Neural cell (in vitro differentiated cells): Measurements from ENCODE around the gene SDK1. TPM values are rescaled to one million over a fixed set of nuclear protein-coding genes. Genes with fewer than 3 reads are reported as not detected.

Experiments used
- H2AFZ ChIP-seq: fragments of 200-600, 300-800 bp; sonication (generic), shearing (Covaris generic); 2 replicates; pipeline ENCODE4 v1.6.0; 2014; ENCODE audit warnings: low read depth, mild to moderate bottlenecking, antibody characterized with exemption, low read length, moderate library complexity
- H3F3A ChIP-seq: fragments of 200-600 bp; shearing (Covaris generic); 2 replicates; pipeline ENCODE4 v1.6.1; 2016; ENCODE audit warnings: mild to moderate bottlenecking, moderate library complexity, mixed read lengths, antibody characterized with exemption, low read length; ENCODE audit not compliant: insufficient read depth, poor library complexity, severe bottlenecking
- H3K27ac ChIP-seq: fragments of 200-600, 300-800 bp; sonication (generic), shearing (Covaris generic); 2 replicates; pipeline ENCODE4 v1.5.1; 2014; ENCODE audit warnings: mild to moderate bottlenecking, low read length, moderate library complexity
- H3K27me3 ChIP-seq: fragments of 300-800, 200-600 bp; sonication (generic), shearing (Covaris generic); 2 replicates; pipeline ENCODE4 v1.6.0; 2014; ENCODE audit warnings: mild to moderate bottlenecking, low read depth, low read length, moderate library complexity; ENCODE audit not compliant: insufficient read depth
- H3K36me3 ChIP-seq: fragments of 300-800, 200-600 bp; sonication (generic), shearing (Covaris generic); 2 replicates; pipeline ENCODE4 v1.5.1; 2014; ENCODE audit warnings: mild to moderate bottlenecking, antibody characterized with exemption, low read length, moderate library complexity; ENCODE audit not compliant: insufficient read depth
- H3K4me2 ChIP-seq: fragments of 300-800, 200-600 bp; sonication (generic), shearing (Covaris generic); 2 replicates; pipeline ENCODE4 v1.6.0; 2014; ENCODE audit warnings: mild to moderate bottlenecking, low read length
- H3K4me3 ChIP-seq: fragments of 300-800, 200-600 bp; sonication (generic), shearing (Covaris generic); 2 replicates; pipeline ENCODE4 v1.5.1; 2014; ENCODE audit warnings: mild to moderate bottlenecking, low read length, moderate library complexity
- H3K79me2 ChIP-seq: fragments of 200-600 bp; shearing (Covaris generic); replicated peaks from 2 replicates; pipeline ENCODE4 v1.6.0; 2014; ENCODE audit warnings: mild to moderate bottlenecking, low read length, moderate library complexity; ENCODE audit not compliant: insufficient read depth
- H3K9ac ChIP-seq: fragments of 300-800, 200-600 bp; sonication (generic), shearing (Covaris generic); 2 replicates; pipeline ENCODE4 v1.6.1; 2016; ENCODE audit warnings: mild to moderate bottlenecking, low read length, mixed read lengths
- H3K9me2 ChIP-seq: fragments of 200-600 bp; shearing (Covaris generic); 2 replicates; pipeline ENCODE4 v1.6.1; 2016; ENCODE audit warnings: mild to moderate bottlenecking, low read length, mixed read lengths; ENCODE audit not compliant: insufficient read depth
- H3K9me3 ChIP-seq: fragments of 200-600, 300-800 bp; sonication (generic), shearing (Covaris generic); 2 replicates; pipeline ENCODE4 v1.6.1; 2016; ENCODE audit warnings: mild to moderate bottlenecking, mixed run types, low read length, moderate library complexity, mixed read lengths
- H4K20me1 ChIP-seq: fragments of 200-600 bp; shearing (Covaris generic); 2 replicates; pipeline ENCODE4 v1.6.1; 2016; ENCODE audit warnings: mild to moderate bottlenecking, mixed run types; ENCODE audit not compliant: insufficient read depth
- EP300 ChIP-seq: fragments of 450-650 bp; conservative IDR thresholded peaks from 2 replicates; pipeline ENCODE4 v1.6.1; 2014; ENCODE audit warnings: antibody characterized with exemption, mild to moderate bottlenecking, moderate library complexity; ENCODE audit not compliant: poor library complexity, severe bottlenecking
- EZH2 ChIP-seq: fragments of 200-600, 300-800 bp; shearing (Covaris generic), sonication (generic); IDR thresholded peaks from 2 replicates; pipeline ENCODE4 v1.6.1; 2014; ENCODE audit warnings: antibody characterized with exemption, low read length, borderline replicate concordance, mild to moderate bottlenecking; ENCODE audit not compliant: insufficient read depth, poor library complexity, severe bottlenecking
- MXI1 ChIP-seq: fragments of 450-650 bp; conservative IDR thresholded peaks from 2 replicates; pipeline ENCODE4 v1.6.1; 2014; ENCODE audit warnings: antibody characterized with exemption, mild to moderate bottlenecking; ENCODE audit not compliant: poor library complexity, severe bottlenecking
- POLR2AphosphoS5 ChIP-seq: IDR thresholded peaks from 2 replicates; pipeline ENCODE4 v1.6.1; 2012
- RAD21 ChIP-seq: fragments of 450-650 bp; conservative IDR thresholded peaks from 2 replicates; pipeline ENCODE4 v1.6.1; 2014; ENCODE audit warnings: antibody characterized with exemption, mild to moderate bottlenecking, moderate library complexity
- REST ChIP-seq: IDR thresholded peaks from 2 replicates; pipeline ENCODE4 v1.6.1; 2012; ENCODE audit warnings: borderline replicate concordance
- TAF1 ChIP-seq: IDR thresholded peaks from 2 replicates; pipeline ENCODE4 v1.6.1; 2012; ENCODE audit warnings: low read depth
- polyA plus RNA-seq: library from polyadenylated mRNA; depleted of rRNA; stranded (reverse); fragments of >200 nt; gene quantifications from 2 replicates; pipeline ENCODE4 v1.2.3, GENCODE V29; 2014

The SDK1 gene
- polyA plus RNA-seq, 1 donor from 2014 or later: 2.7 TPM

DNA sequence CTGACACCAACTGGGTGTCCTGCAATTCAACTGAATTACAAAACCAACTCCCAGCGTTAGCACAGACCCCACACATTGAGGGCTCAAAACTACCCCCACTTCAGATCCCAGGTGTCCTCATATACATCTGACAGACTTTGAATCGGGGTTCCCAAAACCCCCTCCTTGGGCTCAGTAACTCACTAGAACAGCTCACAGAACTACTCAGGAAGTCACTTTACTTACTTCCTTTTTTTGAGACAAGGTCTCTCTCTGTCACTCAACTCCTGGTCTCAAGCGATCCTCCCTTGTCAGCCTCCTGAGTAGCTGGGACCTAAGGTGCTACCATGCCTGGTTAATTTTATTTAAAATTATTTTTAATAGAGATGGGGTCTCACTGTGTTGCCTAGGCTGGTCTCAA, 456.0 kb downstream of the SDK1 start:
- TF ChIP-seq POLR2AphosphoS5: no peak
- TF ChIP-seq RAD21: no peak
- no peak for TF ChIP-seq REST
- TF ChIP-seq MXI1: no peak
- no peak for TF ChIP-seq TAF1
- TF ChIP-seq EZH2: no peak
- TF ChIP-seq EP300: no peak
- Histone ChIP-seq H3K27ac (no peak overlapping the region), H3K4me2 (no peak overlapping the region), H3K9ac (no peak overlapping the region), H3F3A (no peaks in the 10 kb centered on the region), H3K36me3 (no peaks in the 10 kb centered on the region), H2AFZ (no peak overlapping the region), H3K9me2 (no peaks in the 10 kb centered on the region), H4K20me1 (no peaks in the 10 kb centered on the region), H3K27me3 (no peaks in the 10 kb centered on the region), H3K79me2 (no peaks in the 10 kb centered on the region), H3K4me3 (no peak overlapping the region), H3K9me3 (no peaks in the 10 kb centered on the region)

GRCh38 chr7:3760651-3761050, 459.6 kb downstream of the SDK1 start:
- H3K9me2 ChIP-seq: no peaks in the 10 kb centered on the region
- H3K27me3 ChIP-seq: no peaks in the 10 kb centered on the region
- H3K9ac ChIP-seq: no peak overlapping the region
- TF ChIP-seq MXI1 (no peak), TAF1 (no peak), REST (no peak), POLR2AphosphoS5 (no peak)
- no peak overlapping the region for H3K27ac ChIP-seq
- no peak overlapping the region for H3K4me2 ChIP-seq
- H3K36me3 ChIP-seq: no peaks in the 10 kb centered on the region
- no peaks in the 10 kb centered on the region for H4K20me1 ChIP-seq
- H3F3A ChIP-seq: no peaks in the 10 kb centered on the region
- H3K4me3 ChIP-seq: no peak overlapping the region
- H3K9me3 ChIP-seq: no peaks in the 10 kb centered on the region
- H3K79me2 ChIP-seq: no peaks in the 10 kb centered on the region
- no peak overlapping the region for H2AFZ ChIP-seq
